HEK293T (cell line): ENCODE results near the gene PPARGC1A.

Experiments
- ARNT ChIP-seq: fragments of 450-650 bp; IDR thresholded peaks from 2 replicates; pipeline ENCODE4 v1.6.1; 2017; ENCODE audit warnings: mild to moderate bottlenecking
- BHLHE40 ChIP-seq: fragments of 450-650 bp; IDR thresholded peaks from 2 replicates; pipeline ENCODE4 v1.6.1; 2016; ENCODE audit warnings: mild to moderate bottlenecking, moderate library complexity, borderline replicate concordance
- FOXK2 ChIP-seq: fragments of 450-650 bp; IDR thresholded peaks from 2 replicates; pipeline ENCODE4 v1.6.1; 2016; ENCODE audit warnings: mild to moderate bottlenecking
- FOXM1 ChIP-seq: fragments of 450-650 bp; IDR thresholded peaks from 2 replicates; pipeline ENCODE4 v1.6.1; 2017; ENCODE audit warnings: mild to moderate bottlenecking, borderline replicate concordance
- HDGF ChIP-seq: fragments of 450-650 bp; IDR thresholded peaks from 2 replicates; pipeline ENCODE4 v1.6.1; 2017; ENCODE audit warnings: antibody characterized with exemption, borderline replicate concordance
- L3MBTL2 ChIP-seq: fragments of 450-650 bp; conservative IDR thresholded peaks from 2 replicates; pipeline ENCODE4 v1.6.1; 2016; ENCODE audit warnings: mild to moderate bottlenecking
- LEF1 ChIP-seq: fragments of 450-650 bp; IDR thresholded peaks from 2 replicates; pipeline ENCODE4 v1.6.1; 2017; ENCODE audit warnings: mild to moderate bottlenecking, borderline replicate concordance
- SP1 ChIP-seq: fragments of 450-650 bp; IDR thresholded peaks from 2 replicates; pipeline ENCODE4 v1.6.1; 2017
- ZNF384 ChIP-seq: fragments of 450-650 bp; IDR thresholded peaks from 2 replicates; pipeline ENCODE4 v1.6.1; 2016

DNA sequence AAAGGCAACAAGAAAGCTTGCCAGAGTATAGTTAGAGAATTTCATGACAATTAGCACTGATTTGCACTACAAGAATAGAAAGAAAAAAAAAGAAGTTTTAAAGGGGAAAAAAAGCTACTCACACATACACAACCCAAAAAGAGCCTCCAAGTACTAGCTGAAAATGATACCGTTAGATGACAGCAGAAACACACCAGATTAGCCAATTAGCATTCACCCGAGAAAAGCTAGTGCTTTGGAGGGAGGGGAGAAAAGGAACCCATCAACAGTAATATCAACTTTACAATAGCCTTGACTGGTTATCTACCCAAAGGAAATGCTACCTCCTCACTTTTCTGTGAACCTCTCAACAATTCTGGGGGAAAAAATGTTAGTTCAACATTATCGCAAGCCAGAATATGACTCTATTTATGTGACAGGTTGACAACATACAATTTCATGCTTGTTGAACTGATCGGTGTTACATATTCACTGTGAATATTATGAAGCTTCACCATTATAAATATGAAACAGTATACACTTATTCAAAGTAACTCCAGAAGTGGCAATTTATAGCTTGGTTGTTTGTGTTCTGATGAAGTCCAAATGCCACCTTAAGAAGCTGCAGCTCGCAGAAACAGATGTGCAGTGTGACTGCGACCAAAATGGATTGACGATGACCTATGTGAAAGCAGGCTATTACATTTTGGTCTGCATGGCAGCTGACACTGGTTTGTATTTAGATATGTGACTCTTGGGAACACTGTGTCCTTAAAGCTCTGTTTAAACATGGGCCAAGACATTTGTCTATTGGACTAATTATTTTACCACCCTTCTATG, 15.9 kb downstream of the PPARGC1A start:
- no peak for TF ChIP-seq ARNT
- no peak for TF ChIP-seq SP1
- TF ChIP-seq FOXM1: no peak
- TF ChIP-seq HDGF: no peak
- TF ChIP-seq ZNF384: no peak
- TF ChIP-seq LEF1: no peak
- no peak for TF ChIP-seq FOXK2
- no peak for TF ChIP-seq BHLHE40
- TF ChIP-seq L3MBTL2: no peak
